HepG2 (cell line): ENCODE results near the gene CENPB. TPM values are rescaled to one million over a fixed set of nuclear protein-coding genes. Genes with fewer than 3 reads are reported as not detected.

Experiments
- E2F5 ChIP-seq: sonication (generic); formaldehyde crosslinking; conservative IDR thresholded peaks from 2 replicates; pipeline ENCODE4 v1.4.0; 2020; ENCODE audit warnings: missing genetic modification reagents
- EHMT2 ChIP-seq: fragments of 200-600 bp; sonication (generic); IDR thresholded peaks from 2 replicates; pipeline ENCODE4 v1.7.0; 2017; ENCODE audit warnings: antibody characterized with exemption, low read depth, low read length, borderline replicate concordance
- FOXK1 ChIP-seq: sonication (generic); formaldehyde crosslinking; IDR thresholded peaks from 2 replicates; pipeline ENCODE4 v1.4.0; 2020; ENCODE audit warnings: low read depth, missing genetic modification reagents, borderline replicate concordance
- GRHL1 ChIP-seq: sonication (generic); formaldehyde crosslinking; conservative IDR thresholded peaks from 2 replicates; pipeline ENCODE4 v1.8.0; 2022; ENCODE audit warnings: missing genetic modification reagents
- PAF1 ChIP-seq: IDR thresholded peaks from 2 replicates; pipeline ENCODE4 v1.6.1; 2016; ENCODE audit warnings: missing genetic modification reagents, missing compliant biosample characterization
- PLSCR1 ChIP-seq: sonication (generic); formaldehyde crosslinking; IDR thresholded peaks from 2 replicates; pipeline ENCODE4 v1.5.0; 2020; ENCODE audit warnings: missing genetic modification reagents, mild to moderate bottlenecking, borderline replicate concordance
- PRDM10 ChIP-seq: sonication (generic); formaldehyde crosslinking; IDR thresholded peaks from 2 replicates; pipeline ENCODE4 v1.4.0; 2020; ENCODE audit warnings: low read depth, missing genetic modification reagents
- REPIN1 ChIP-seq: sonication (generic); formaldehyde crosslinking; IDR thresholded peaks from 2 replicates; pipeline ENCODE4 v1.8.0; 2022; ENCODE audit warnings: missing genetic modification reagents, low read depth, mild to moderate bottlenecking, borderline replicate concordance
- SIN3B ChIP-seq: fragments of 150-350 bp; IDR thresholded peaks from 2 replicates; pipeline ENCODE4 v1.6.1; 2014; ENCODE audit warnings: low read length
- TBL1XR1 ChIP-seq: fragments of 150-350 bp; IDR thresholded peaks from 2 replicates; pipeline ENCODE4 v1.6.1; 2014; ENCODE audit warnings: borderline replicate concordance, low read length; ENCODE audit not compliant: partially characterized antibody
- TSC22D2 ChIP-seq: sonication (generic); formaldehyde crosslinking; IDR thresholded peaks from 2 replicates; pipeline ENCODE4 v1.5.1; 2020; ENCODE audit warnings: missing genetic modification reagents, mild to moderate bottlenecking, borderline replicate concordance
- ZFP1 ChIP-seq: IDR thresholded peaks from 2 replicates; pipeline ENCODE4 v1.6.1; 2016
- ZFX ChIP-seq: sonication (generic); formaldehyde crosslinking; IDR thresholded peaks from 2 replicates; pipeline ENCODE4 v1.4.0; 2020; ENCODE audit warnings: mild to moderate bottlenecking, low read depth, missing genetic modification reagents, moderate library complexity
- ZNF614 ChIP-seq: IDR thresholded peaks from 2 replicates; pipeline ENCODE4 v1.6.1; 2018; ENCODE audit warnings: missing biosample characterization, missing genetic modification reagents, inconsistent platforms, borderline replicate concordance
- ZNF652 ChIP-seq: IDR thresholded peaks from 2 replicates; pipeline ENCODE4 v1.6.1; 2016; ENCODE audit warnings: low read depth, borderline replicate concordance
- ZNF713 ChIP-seq: sonication (generic); formaldehyde crosslinking; IDR thresholded peaks from 2 replicates; pipeline ENCODE4 v1.4.0; 2020; ENCODE audit warnings: mild to moderate bottlenecking, missing genetic modification reagents
- polyA plus RNA-seq, 8 experiments: library from polyadenylated mRNA; depleted of rRNA in 3 of 8; stranded (reverse) in 7 of 8; unstranded in 1 of 8; fragments of >200 nt; fragmentation: Illumina TruSeq in 4 of 8; extraction: Trizol in 4 of 8; gene quantifications; 2 replicates each; pipeline versions ENCODE4 v1.2.1 to v1.2.3, GENCODE V29; 2011 to 2016; ENCODE audit warnings: low read depth in 4 of 8, missing spikeins in 1 of 8, mixed read lengths in 1 of 8; ENCODE audit not compliant: insufficient read depth in 1 of 8
- total RNA-seq, 5 experiments: library from RNA; depleted of rRNA; stranded (reverse); fragments of >200 nt; fragmentation: Illumina TruSeq; extraction: Trizol; gene quantifications; 2 replicates each; pipeline ENCODE4 v1.2.3, GENCODE V29; 2016; ENCODE audit warnings: low read depth in 1 of 5
- TF ChIP-seq, protein P1 (sequence below): sonication (generic); formaldehyde crosslinking; IDR thresholded peaks from 2 replicates; pipeline ENCODE4 v1.4.0; 2020; ENCODE audit warnings: missing genetic modification reagents
- TF ChIP-seq, protein P2 (sequence below): sonication (generic); formaldehyde crosslinking; IDR thresholded peaks from 2 replicates; pipeline ENCODE4 v1.5.1; 2020; ENCODE audit warnings: missing genetic modification reagents, mild to moderate bottlenecking, borderline replicate concordance

Gene CENPB
- total and polyA plus RNA-seq, 2 of the 13 experiments (the other 11 are each of a cell fraction or from before 2014, with no cell fraction given) = 10.4 to 54.5 TPM

DNA sequence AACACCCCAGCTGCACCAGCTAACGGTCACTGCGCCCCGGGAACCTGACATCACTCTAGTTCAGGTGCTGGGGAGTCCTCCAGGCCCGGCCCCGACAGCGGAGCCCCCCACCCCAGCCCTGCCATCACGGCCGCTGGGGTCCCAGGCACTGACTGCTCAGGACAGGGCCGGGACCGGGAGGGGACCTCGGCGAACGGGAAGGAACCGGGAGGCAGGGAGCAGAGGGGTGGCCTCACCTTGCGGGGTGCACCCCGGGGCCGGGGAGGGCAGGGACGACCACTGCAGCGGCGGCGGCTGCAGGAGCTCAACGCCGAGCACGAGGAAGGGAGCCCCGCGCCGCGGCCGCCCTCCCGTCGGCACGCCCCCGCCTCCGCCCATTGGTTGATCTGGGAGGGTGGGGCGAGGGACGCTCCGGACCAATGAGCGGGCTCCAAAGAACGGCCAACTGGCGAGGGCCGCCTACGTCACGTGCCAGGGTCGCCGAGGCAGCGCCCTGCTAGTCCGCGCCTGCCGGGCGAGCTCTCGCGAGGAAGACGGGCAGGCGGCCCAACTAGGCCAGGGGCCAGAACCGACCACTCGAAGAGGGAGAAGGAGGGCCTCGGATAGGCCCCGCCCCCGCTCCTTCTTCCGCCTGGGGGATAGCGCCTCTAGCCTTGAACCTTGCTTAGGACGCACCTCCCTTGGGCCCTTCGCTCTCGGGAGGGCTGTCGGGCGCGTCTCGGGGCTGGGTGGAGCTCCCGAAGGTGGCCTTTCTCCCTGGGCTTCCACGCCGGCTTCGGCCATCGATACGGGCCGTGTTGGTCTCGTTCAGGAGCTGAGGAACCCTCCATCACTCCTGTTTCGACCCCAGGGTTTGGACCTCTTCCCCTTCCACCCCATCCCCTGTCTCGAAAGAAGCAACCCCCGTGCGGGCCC lies 18.9 kb downstream of the CENPB start, which contains the start of gene ADISSP (continued):
- TF ChIP-seq GRHL1 = no peak
- TF ChIP-seq SIN3B = no peak
- TF ChIP-seq ZFX (CRISPR knock-in tag) = peak; percentile 92
- peak; percentile 72; the same call in 1 of the 2 replicates for TF ChIP-seq FOXK1
- TF ChIP-seq ZNF713 (CRISPR knock-in tag) = no peak; the same call in 1 of the 2 replicates
- TF ChIP-seq, protein P1, sequence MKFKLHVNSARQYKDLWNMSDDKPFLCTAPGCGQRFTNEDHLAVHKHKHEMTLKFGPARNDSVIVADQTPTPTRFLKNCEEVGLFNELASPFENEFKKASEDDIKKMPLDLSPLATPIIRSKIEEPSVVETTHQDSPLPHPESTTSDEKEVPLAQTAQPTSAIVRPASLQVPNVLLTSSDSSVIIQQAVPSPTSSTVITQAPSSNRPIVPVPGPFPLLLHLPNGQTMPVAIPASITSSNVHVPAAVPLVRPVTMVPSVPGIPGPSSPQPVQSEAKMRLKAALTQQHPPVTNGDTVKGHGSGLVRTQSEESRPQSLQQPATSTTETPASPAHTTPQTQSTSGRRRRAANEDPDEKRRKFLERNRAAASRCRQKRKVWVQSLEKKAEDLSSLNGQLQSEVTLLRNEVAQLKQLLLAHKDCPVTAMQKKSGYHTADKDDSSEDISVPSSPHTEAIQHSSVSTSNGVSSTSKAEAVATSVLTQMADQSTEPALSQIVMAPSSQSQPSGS (CRISPR knock-in tag) = peak; percentile 20; the same call in 1 of the 2 replicates
- TF ChIP-seq E2F5 = peak; percentile 78; the same call in 1 of the 2 replicates
- no peak for TF ChIP-seq TBL1XR1
- TF ChIP-seq ZNF614 (CRISPR knock-in tag) = peak; percentile 39
- TF ChIP-seq ZNF652 (CRISPR knock-in tag) = no peak
- peak; percentile 97 for TF ChIP-seq REPIN1
- no peak; the same call in 1 of the 2 replicates for TF ChIP-seq PAF1 (CRISPR knock-in tag)
- TF ChIP-seq ZFP1 (CRISPR knock-in tag) = peak; percentile 77; the same call in 1 of the 2 replicates
- TF ChIP-seq TSC22D2 (CRISPR knock-in tag) = peak; percentile 29; the same call in 1 of the 2 replicates
- no peak; the same call in 1 of the 2 replicates for TF ChIP-seq EHMT2
- TF ChIP-seq PRDM10 (CRISPR knock-in tag) = peak; percentile 92
- TF ChIP-seq PLSCR1 = no peak
- TF ChIP-seq, protein P2, sequence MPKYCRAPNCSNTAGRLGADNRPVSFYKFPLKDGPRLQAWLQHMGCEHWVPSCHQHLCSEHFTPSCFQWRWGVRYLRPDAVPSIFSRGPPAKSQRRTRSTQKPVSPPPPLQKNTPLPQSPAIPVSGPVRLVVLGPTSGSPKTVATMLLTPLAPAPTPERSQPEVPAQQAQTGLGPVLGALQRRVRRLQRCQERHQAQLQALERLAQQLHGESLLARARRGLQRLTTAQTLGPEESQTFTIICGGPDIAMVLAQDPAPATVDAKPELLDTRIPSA (CRISPR knock-in tag) = peak; percentile 96; the same call in 1 of the 2 replicates
